ENCODE measurements around the gene STEAP2. TPM values are rescaled to one million over a fixed set of nuclear protein-coding genes. Genes with fewer than 3 reads are reported as not detected.

STEAP2 gene
- total and polyA plus RNA-seq, 2 of the 4 experiments (the other 2 are of a cell fraction): 1.8 to 3.9 TPM

DNA sequence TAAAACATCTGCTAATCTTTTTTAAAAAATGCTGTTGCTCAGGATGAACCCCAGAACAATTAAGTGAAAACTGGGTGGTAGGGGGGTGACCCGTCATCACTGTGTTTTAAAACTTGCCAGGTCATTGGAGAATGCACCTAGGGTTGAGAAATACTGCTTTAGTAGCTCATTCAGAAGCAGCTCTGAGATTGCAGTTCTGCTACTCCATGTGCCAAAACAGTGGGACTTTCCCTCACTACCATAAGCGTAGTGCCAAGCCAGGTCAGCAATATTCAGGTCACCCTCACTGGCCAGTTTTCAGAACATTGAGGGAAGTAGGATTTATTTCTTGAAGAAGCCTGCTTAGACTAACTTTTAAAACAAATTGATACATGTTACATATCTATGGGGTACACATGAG lies 5.2 kb downstream of the STEAP2 start:
- Histone ChIP-seq H3K27me3 (ENCODE audit: control insufficient read depth, insufficient read depth, low read length) (no peaks in the 10 kb centered on the region), H3K56ac (ENCODE audit: extremely low read depth, insufficient read depth, low read length) (no peak overlapping the region), H3K36me3 (ENCODE audit: control insufficient read depth, insufficient read depth, low read length) (no peaks in the 10 kb centered on the region), H2BK15ac (ENCODE audit: low read depth, low read length) (no peak overlapping the region), H2AFZ (replicated peaks; ENCODE audit: low read length, poor library complexity) (no peak overlapping the region), H2BK120ac (ENCODE audit: low read depth, low read length) (no peak overlapping the region), H3K27ac (ENCODE audit: insufficient read depth, low read length) (no peak overlapping the region), H3K79me1 (ENCODE audit: low read depth in 1 of 2, low read length in 2 of 2) (no peaks in the 10 kb centered on the region), H3K18ac (ENCODE audit: low read depth, low read length) (no peak overlapping the region), H3K4ac (ENCODE audit: low read depth, low read length) (no peak overlapping the region), H4K5ac (ENCODE audit: low read depth, low read length) (no peak overlapping the region), H2AK5ac (ENCODE audit: low read depth, low read length) (no peak overlapping the region), H4K91ac (ENCODE audit: insufficient read depth, low read depth, low read length) (no peak overlapping the region), H3K9me1 (ENCODE audit: insufficient read depth, low read length) (no peaks in the 10 kb centered on the region), H3K4me2 (ENCODE audit: low read depth, low read length) (no peak overlapping the region), H4K20me1 (ENCODE audit: insufficient read depth, low read length) (no peaks in the 10 kb centered on the region), H2BK20ac (ENCODE audit: low read depth, low read length) (no peak overlapping the region), H3K9me3 (ENCODE audit: control insufficient read depth, insufficient read depth, low read length) (no peaks in the 10 kb centered on the region), H3K4me3 (ENCODE audit: insufficient read depth, low read depth, low read length) (no peak overlapping the region), H2BK5ac (ENCODE audit: low read depth, low read length, poor library complexity, severe bottlenecking) (no peak overlapping the region), H3K14ac (replicated peaks; ENCODE audit: low read depth, low read length) (no peak overlapping the region), H3K23ac (ENCODE audit: low read depth, low read length) (no peak overlapping the region), H3K9ac (ENCODE audit: low read depth, low read length) (no peak overlapping the region), H2AK9ac (replicated peaks; ENCODE audit: low read depth, low read length, poor library complexity) (no peak overlapping the region), H3K4me1 (ENCODE audit: control insufficient read depth, insufficient read depth, low read length) (no peaks in the 10 kb centered on the region), H4K8ac (ENCODE audit: low read depth in 2 of 2, low read length in 2 of 2) (no peak overlapping the region)
- TF ChIP-seq, protein P1, sequence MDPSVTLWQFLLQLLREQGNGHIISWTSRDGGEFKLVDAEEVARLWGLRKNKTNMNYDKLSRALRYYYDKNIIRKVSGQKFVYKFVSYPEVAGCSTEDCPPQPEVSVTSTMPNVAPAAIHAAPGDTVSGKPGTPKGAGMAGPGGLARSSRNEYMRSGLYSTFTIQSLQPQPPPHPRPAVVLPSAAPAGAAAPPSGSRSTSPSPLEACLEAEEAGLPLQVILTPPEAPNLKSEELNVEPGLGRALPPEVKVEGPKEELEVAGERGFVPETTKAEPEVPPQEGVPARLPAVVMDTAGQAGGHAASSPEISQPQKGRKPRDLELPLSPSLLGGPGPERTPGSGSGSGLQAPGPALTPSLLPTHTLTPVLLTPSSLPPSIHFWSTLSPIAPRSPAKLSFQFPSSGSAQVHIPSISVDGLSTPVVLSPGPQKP (IDR thresholded peaks at IDR 0.05; ENCODE audit: borderline replicate concordance, low read depth, low read length): no peak
- TF ChIP-seq SMC3 (IDR thresholded peaks at IDR 0.05; ENCODE audit: low read depth, low read length): no peak
- no peak for TF ChIP-seq POLR2A (IDR thresholded peaks at IDR 0.05; ENCODE audit: low read depth, low read length)
- no peak for TF ChIP-seq RFX5 (IDR thresholded peaks at IDR 0.05; ENCODE audit: low read depth, low read length)
- no peak for TF ChIP-seq CEBPB (IDR thresholded peaks at IDR 0.05; ENCODE audit: low read depth, low read length)
- dilution Hi-C loops (cut with HindIII; ENCODE audit: low sequenced_read_pairs, unreplicated experiment): no loop called here
- ATAC-seq (ENCODE audit: low read depth) (no peak), DNase-seq (no peak)
- in situ Hi-C loops (cut with MboI; ENCODE audit: low sequenced_read_pairs): no loop called here
- no TSS peak for BruUV-seq (replicated peaks)
- CTCF ChIA-PET: no interaction called here
- WGBS, 2 experiments (ENCODE audit: extremely low coverage in 2 of 2, insufficient read length in 1 of 2): no CpG with 5 or more reads among the region's 2 CpGs
- intact Hi-C loops (cut with micrococcal nuclease): no loop called here
- POLR2A ChIA-PET (ENCODE audit: unreplicated experiment): no interaction called here

Measured in IMR-90 (cell line).